Upper lobe of left lung (tissue), 4 donors: ENCODE data around the gene CFAP161.

Experiments
- EP300 ChIP-seq, 4 donors: sonication (generic); formaldehyde crosslinking; IDR thresholded peaks; one replicate each; pipeline ENCODE4 v1.5.1; 2017; ENCODE audit warnings: antibody characterized with exemption in 4 of 4, control low read depth in 2 of 4
- POLR2A ChIP-seq, 4 donors: fragments of 450-650 bp; IDR thresholded peaks; one replicate each; pipeline ENCODE4 v1.5.1; 2016 to 2017; ENCODE audit warnings: antibody characterized with exemption in 4 of 4, mild to moderate bottlenecking in 2 of 4
- POLR2AphosphoS5 ChIP-seq, 2 donors: sonication (generic); formaldehyde crosslinking; IDR thresholded peaks; one replicate each; pipeline ENCODE4 v1.5.1; 2017; ENCODE audit warnings: antibody characterized with exemption in 2 of 2
- TF ChIP-seq, protein P1 (sequence below), 6 experiments: fragments of 450-650 bp in 4 of 6; fragments of 200-600 bp in 2 of 6; sonication (generic) in 2 of 6; IDR thresholded peaks; one replicate each; pipeline ENCODE4 v1.5.1; 2016 to 2019; ENCODE audit warnings: antibody characterized with exemption in 6 of 6

DNA sequence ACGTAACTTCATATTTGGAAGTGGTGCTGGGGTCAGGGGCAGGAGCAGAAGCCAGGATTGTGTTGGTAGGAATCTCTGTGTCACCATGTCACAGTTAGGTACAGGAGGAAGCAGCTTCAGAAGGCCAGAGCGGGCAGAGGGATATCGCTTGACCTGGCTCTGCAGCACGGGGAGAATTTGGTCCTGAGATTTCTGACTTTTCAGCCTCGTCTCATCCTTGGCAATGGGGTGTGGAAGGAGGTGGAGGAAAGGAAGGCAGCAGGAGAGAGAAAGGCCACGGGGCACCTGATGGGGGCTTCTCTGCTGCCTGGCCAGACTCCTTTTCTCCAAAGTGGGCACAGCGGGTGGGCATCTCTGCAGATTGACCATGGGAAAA lies 63.2 kb downstream of the CFAP161 start:
- TF ChIP-seq, protein P1, sequence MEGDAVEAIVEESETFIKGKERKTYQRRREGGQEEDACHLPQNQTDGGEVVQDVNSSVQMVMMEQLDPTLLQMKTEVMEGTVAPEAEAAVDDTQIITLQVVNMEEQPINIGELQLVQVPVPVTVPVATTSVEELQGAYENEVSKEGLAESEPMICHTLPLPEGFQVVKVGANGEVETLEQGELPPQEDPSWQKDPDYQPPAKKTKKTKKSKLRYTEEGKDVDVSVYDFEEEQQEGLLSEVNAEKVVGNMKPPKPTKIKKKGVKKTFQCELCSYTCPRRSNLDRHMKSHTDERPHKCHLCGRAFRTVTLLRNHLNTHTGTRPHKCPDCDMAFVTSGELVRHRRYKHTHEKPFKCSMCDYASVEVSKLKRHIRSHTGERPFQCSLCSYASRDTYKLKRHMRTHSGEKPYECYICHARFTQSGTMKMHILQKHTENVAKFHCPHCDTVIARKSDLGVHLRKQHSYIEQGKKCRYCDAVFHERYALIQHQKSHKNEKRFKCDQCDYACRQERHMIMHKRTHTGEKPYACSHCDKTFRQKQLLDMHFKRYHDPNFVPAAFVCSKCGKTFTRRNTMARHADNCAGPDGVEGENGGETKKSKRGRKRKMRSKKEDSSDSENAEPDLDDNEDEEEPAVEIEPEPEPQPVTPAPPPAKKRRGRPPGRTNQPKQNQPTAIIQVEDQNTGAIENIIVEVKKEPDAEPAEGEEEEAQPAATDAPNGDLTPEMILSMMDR (IDR thresholded peaks at IDR 0.05), result no peak
- TF ChIP-seq POLR2A (IDR thresholded peaks at IDR 0.05), result no peak
- no peak for TF ChIP-seq EP300 (IDR thresholded peaks at IDR 0.05)
- TF ChIP-seq POLR2AphosphoS5 (IDR thresholded peaks at IDR 0.05), result no peak
